HepG2 (cell line): ENCODE data around the gene GPR149. TPM values are rescaled to one million over a fixed set of nuclear protein-coding genes. Genes with fewer than 3 reads are reported as not detected.

Experiments used
- ATAC-seq: fragments of 200-7000 bp; cut with Tn5 transposase; 3 replicates; pipeline ENCODE4 v1.9.1; 2020; ENCODE audit warnings: mild to moderate bottlenecking, moderate library complexity
- BruUV-seq: library from RNA; stranded (reverse); fragments of 400-500 nt; replicated peaks from 2 replicates; lab custom pipeline; 2021; lab: Mats Ljungman, UMichigan
- CTCF ChIA-PET: fragments of 300-600 bp; formaldehyde crosslinking; extraction: SDS; loops from one replicate; lab custom pipeline; 2021; ENCODE audit warnings: low total read pairs, inconsistent platforms, low intra/inter-chr PET ratio; lab: Yijun Ruan, JAX
- POLR2A ChIA-PET: fragments of 350-600 bp; sonication (Branson Sonifier 250); formaldehyde crosslinking; loops from one replicate; lab custom pipeline; 2020; ENCODE audit warnings: antibody characterized with exemption, inconsistent platforms; lab: Yijun Ruan, JAX
- DNase-seq: peaks from one replicate; pipeline ENCODE4 v3.0.0-alpha.2; 2015; ENCODE audit warnings: low spot score
- FAIRE-seq: peaks from 3 replicates; lab custom pipeline; 2011; peaks lifted over from hg19 to GRCh38; lab: Jason Lieb, UNC
- H2AFZ ChIP-seq: one replicate; pipeline ENCODE4 v1.6.1; 2011; ENCODE audit warnings: low read length, inconsistent platforms
- H3K27ac ChIP-seq: fragments of 300-600 bp; 3 replicates; pipeline ENCODE4 v1.8.0; 2011; ENCODE audit warnings: mixed run types, mild to moderate bottlenecking, mixed read lengths, low read length, inconsistent platforms; ENCODE audit not compliant: insufficient read depth; ENCODE audit errors: extremely low read length
- H3K27me3 ChIP-seq, 2 experiments: fragments of 200-600 bp in 1 of 2; 2 replicates in 1 of 2; 3 replicates in 1 of 2; pipeline versions ENCODE4 v1.6.0 to v1.8.0; 2011; ENCODE audit warnings: low read length in 2 of 2, mild to moderate bottlenecking in 2 of 2, moderate library complexity in 2 of 2, inconsistent platforms in 1 of 2; ENCODE audit not compliant: insufficient read depth in 2 of 2, control insufficient read depth in 1 of 2
- H3K36me3 ChIP-seq, 2 experiments: fragments of 200-600 bp in 1 of 2; replicated peaks in 1 of 2; 2 replicates in 1 of 2; 3 replicates in 1 of 2; pipeline versions ENCODE4 v1.5.1 to v1.8.0; 2011; ENCODE audit warnings: low read length in 2 of 2, inconsistent platforms in 1 of 2; ENCODE audit not compliant: insufficient read depth in 2 of 2, control insufficient read depth in 1 of 2
- H3K4me1 ChIP-seq: 2 replicates; pipeline ENCODE4 v1.5.1; 2012; ENCODE audit warnings: low read length, inconsistent platforms; ENCODE audit not compliant: insufficient read depth
- H3K4me2 ChIP-seq: 2 replicates; pipeline ENCODE4 v1.6.0; 2011; ENCODE audit warnings: low read depth, low read length, inconsistent platforms
- H3K4me3 ChIP-seq, 3 experiments: fragments of 200-600 bp in 1 of 3; sonication (generic), shearing (Covaris generic) in 1 of 3; replicated peaks in 1 of 3; 2 replicates each; pipeline ENCODE4 v1.5.1; 2011 to 2016; ENCODE audit warnings: low read length in 3 of 3, inconsistent platforms in 2 of 3, low read depth in 2 of 3, mild to moderate bottlenecking in 2 of 3, control low read depth in 1 of 3, mixed read lengths in 1 of 3; ENCODE audit not compliant: insufficient read depth in 1 of 3
- H3K79me2 ChIP-seq: one replicate; pipeline ENCODE4 v1.6.1; 2011; ENCODE audit warnings: low read length, inconsistent platforms; ENCODE audit not compliant: insufficient read depth
- H3K9ac ChIP-seq: 2 replicates; pipeline ENCODE4 v1.6.0; 2011; ENCODE audit warnings: mild to moderate bottlenecking, low read depth, low read length, inconsistent platforms; ENCODE audit not compliant: insufficient read depth
- H3K9me3 ChIP-seq: 2 replicates; pipeline ENCODE4 v1.5.1; 2012; ENCODE audit warnings: mild to moderate bottlenecking, low read length
- H4K20me1 ChIP-seq: 2 replicates; pipeline ENCODE4 v1.6.0; 2011; ENCODE audit warnings: inconsistent platforms, mild to moderate bottlenecking, low read length, moderate library complexity; ENCODE audit not compliant: insufficient read depth
- ARID2 ChIP-seq: sonication (generic); formaldehyde crosslinking; IDR thresholded peaks from 2 replicates; pipeline ENCODE4 v1.8.1; 2022; ENCODE audit warnings: mild to moderate bottlenecking, missing genetic modification reagents, borderline replicate concordance
- BRD4 ChIP-seq: sonication (generic); formaldehyde crosslinking; IDR thresholded peaks from 2 replicates; pipeline ENCODE4 v1.4.0; 2020; ENCODE audit warnings: missing genetic modification reagents
- CBX2 ChIP-seq, 2 experiments: fragments of 200-600 bp in 1 of 2; sonication (generic); formaldehyde crosslinking in 1 of 2; IDR thresholded peaks; 2 replicates each; pipeline versions ENCODE4 v1.7.0 to v1.8.1; 2018 to 2022; ENCODE audit warnings: low read depth in 2 of 2, low read length in 1 of 2, mild to moderate bottlenecking in 1 of 2, missing genetic modification reagents in 1 of 2
- JUND ChIP-seq: sonication (generic); formaldehyde crosslinking; IDR thresholded peaks from 2 replicates; pipeline ENCODE4 v1.8.0; 2022; ENCODE audit warnings: mild to moderate bottlenecking, missing genetic modification reagents
- SAP130 ChIP-seq: IDR thresholded peaks from 2 replicates; pipeline ENCODE4 v1.6.1; 2016; ENCODE audit warnings: low read depth
- ZNF350 ChIP-seq: sonication (generic); formaldehyde crosslinking; IDR thresholded peaks from 2 replicates; pipeline ENCODE4 v1.4.0; 2020; ENCODE audit warnings: mild to moderate bottlenecking, low read depth, missing genetic modification reagents, borderline replicate concordance
- ZNF383 ChIP-seq: sonication (generic); formaldehyde crosslinking; IDR thresholded peaks from 2 replicates; pipeline ENCODE4 v1.4.0; 2020; ENCODE audit warnings: missing genetic modification reagents, mild to moderate bottlenecking, borderline replicate concordance
- in situ Hi-C: cut with HindIII; loops from 2 replicates; pipeline ENCODE4 v1.10.0; 2017; ENCODE audit warnings: low pct_unique_long_range_greater_than_20kb; ENCODE audit not compliant: extremely low pct_ligation_motif_present
- intact Hi-C: fragments of 100-400 bp; cut with micrococcal nuclease; formaldehyde crosslinking; loops from one replicate; pipeline ENCODE4 v1.10.0; 2022; ENCODE audit not compliant: unreplicated experiment
- polyA plus RNA-seq, 8 experiments: library from polyadenylated mRNA; depleted of rRNA in 3 of 8; stranded (reverse) in 7 of 8; unstranded in 1 of 8; fragments of >200 nt; fragmentation: Illumina TruSeq in 4 of 8; extraction: Trizol in 4 of 8; gene quantifications; 2 replicates each; pipeline versions ENCODE4 v1.2.1 to v1.2.3, GENCODE V29; 2011 to 2016; ENCODE audit warnings: low read depth in 4 of 8, missing spikeins in 1 of 8, mixed read lengths in 1 of 8; ENCODE audit not compliant: insufficient read depth in 1 of 8
- total RNA-seq, 5 experiments: library from RNA; depleted of rRNA; stranded (reverse); fragments of >200 nt; fragmentation: Illumina TruSeq; extraction: Trizol; gene quantifications; 2 replicates each; pipeline ENCODE4 v1.2.3, GENCODE V29; 2016; ENCODE audit warnings: low read depth in 1 of 5
- TF ChIP-seq, protein P1 (sequence below): IDR thresholded peaks from 2 replicates; pipeline ENCODE4 v1.6.1; 2016; ENCODE audit warnings: mild to moderate bottlenecking, missing biosample characterization, missing genetic modification reagents
- TF ChIP-seq, protein P2 (sequence below): sonication (generic); formaldehyde crosslinking; IDR thresholded peaks from 2 replicates; pipeline ENCODE4 v1.4.0; 2020; ENCODE audit warnings: missing genetic modification reagents, mild to moderate bottlenecking, borderline replicate concordance

The GPR149 gene
- total and polyA plus RNA-seq, 2 of the 13 experiments (the other 11 are each of a cell fraction or from before 2014, with no cell fraction given), result not detected

GRCh38 chr3:154464440-154465190 is 34.6 kb upstream of the GPR149 start:
- FAIRE-seq, result no peak
- H2AFZ ChIP-seq, result no peak overlapping the region
- CTCF ChIA-PET, result no interaction called here

More at GRCh38 chr3:154464440-154465190, 34.6 kb upstream of the GPR149 start:
- Histone ChIP-seq H3K9me3 (no peaks in the 10 kb centered on the region), H3K27ac (no peak overlapping the region), H3K4me3 (no peak overlapping the region), H3K27me3 (no peaks in the 10 kb centered on the region), H3K4me2 (no peak overlapping the region)
- BruUV-seq, result no TSS peak
- intact Hi-C loops, result no loop called here
- in situ Hi-C loops, result no loop called here
- POLR2A ChIA-PET, result no interaction called here
- TF ChIP-seq CBX2 (IDR thresholded peaks at IDR 0.05; ENCODE audit: low read depth, low read length) (no peak), CBX2 (CRISPR knock-in tag; IDR thresholded peaks at IDR 0.05; ENCODE audit: low read depth) (no peak), JUND (CRISPR knock-in tag) (no peak), ZNF383 (CRISPR knock-in tag) (no peak), ARID2 (no peak), BRD4 (CRISPR knock-in tag) (no peak), ZNF350 (CRISPR knock-in tag) (no peak), SAP130 (no peak)
- TF ChIP-seq, protein P1, sequence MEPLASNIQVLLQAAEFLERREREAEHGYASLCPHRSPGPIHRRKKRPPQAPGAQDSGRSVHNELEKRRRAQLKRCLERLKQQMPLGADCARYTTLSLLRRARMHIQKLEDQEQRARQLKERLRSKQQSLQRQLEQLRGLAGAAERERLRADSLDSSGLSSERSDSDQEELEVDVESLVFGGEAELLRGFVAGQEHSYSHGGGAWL (CRISPR knock-in tag), result no peak
- TF ChIP-seq, protein P2, sequence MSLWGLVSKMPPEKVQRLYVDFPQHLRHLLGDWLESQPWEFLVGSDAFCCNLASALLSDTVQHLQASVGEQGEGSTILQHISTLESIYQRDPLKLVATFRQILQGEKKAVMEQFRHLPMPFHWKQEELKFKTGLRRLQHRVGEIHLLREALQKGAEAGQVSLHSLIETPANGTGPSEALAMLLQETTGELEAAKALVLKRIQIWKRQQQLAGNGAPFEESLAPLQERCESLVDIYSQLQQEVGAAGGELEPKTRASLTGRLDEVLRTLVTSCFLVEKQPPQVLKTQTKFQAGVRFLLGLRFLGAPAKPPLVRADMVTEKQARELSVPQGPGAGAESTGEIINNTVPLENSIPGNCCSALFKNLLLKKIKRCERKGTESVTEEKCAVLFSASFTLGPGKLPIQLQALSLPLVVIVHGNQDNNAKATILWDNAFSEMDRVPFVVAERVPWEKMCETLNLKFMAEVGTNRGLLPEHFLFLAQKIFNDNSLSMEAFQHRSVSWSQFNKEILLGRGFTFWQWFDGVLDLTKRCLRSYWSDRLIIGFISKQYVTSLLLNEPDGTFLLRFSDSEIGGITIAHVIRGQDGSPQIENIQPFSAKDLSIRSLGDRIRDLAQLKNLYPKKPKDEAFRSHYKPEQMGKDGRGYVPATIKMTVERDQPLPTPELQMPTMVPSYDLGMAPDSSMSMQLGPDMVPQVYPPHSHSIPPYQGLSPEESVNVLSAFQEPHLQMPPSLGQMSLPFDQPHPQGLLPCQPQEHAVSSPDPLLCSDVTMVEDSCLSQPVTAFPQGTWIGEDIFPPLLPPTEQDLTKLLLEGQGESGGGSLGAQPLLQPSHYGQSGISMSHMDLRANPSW (CRISPR knock-in tag), result no peak
- TF ChIP-seq, all 625 proteins: peak for 0
- no peaks in the 10 kb centered on the region for H4K20me1 ChIP-seq
- H3K79me2 ChIP-seq, result no peaks in the 10 kb centered on the region
- no peaks in the 10 kb centered on the region for H3K36me3 ChIP-seq
- ATAC-seq, result no peak
- H3K4me1 ChIP-seq, result no peaks in the 10 kb centered on the region
- DNase-seq, result no peak
- no peak overlapping the region for H3K9ac ChIP-seq
